PFSK-1 (cell line): ENCODE data around the gene LMOD1.

Experiments used
- FOXP2 ChIP-seq: optimal IDR thresholded peaks from 2 replicates; pipeline ENCODE3; 2011; ENCODE audit warnings: borderline replicate concordance, control low read depth, inconsistent platforms; ENCODE audit not compliant: insufficient read depth; ENCODE audit errors: extremely low read length, extremely low read depth
- POLR2AphosphoS5 ChIP-seq: IDR thresholded peaks from 2 replicates; pipeline ENCODE4 v1.6.1; 2012; ENCODE audit warnings: low read depth, mild to moderate bottlenecking, control low read depth, low read length, moderate library complexity
- SIN3A ChIP-seq: IDR thresholded peaks from 2 replicates; pipeline ENCODE4 v1.6.1; 2012; ENCODE audit warnings: mild to moderate bottlenecking, low read length, moderate library complexity, borderline replicate concordance; ENCODE audit not compliant: insufficient read depth
- TAF1 ChIP-seq: IDR thresholded peaks from 2 replicates; pipeline ENCODE4 v1.6.1; 2012; ENCODE audit warnings: low read length, control low read depth, borderline replicate concordance; ENCODE audit not compliant: insufficient read depth
- TF ChIP-seq, protein P1 (sequence below), 2 experiments: IDR thresholded peaks; 2 replicates each; pipeline versions ENCODE4 v1.6.1 to v1.8.0; 2011 to 2012; ENCODE audit warnings: low read depth in 2 of 2, low read length in 2 of 2, control low read depth in 1 of 2, inconsistent platforms in 1 of 2, mild to moderate bottlenecking in 1 of 2, moderate library complexity in 1 of 2; ENCODE audit not compliant: insufficient read depth in 1 of 2

LMOD1 gene

DNA sequence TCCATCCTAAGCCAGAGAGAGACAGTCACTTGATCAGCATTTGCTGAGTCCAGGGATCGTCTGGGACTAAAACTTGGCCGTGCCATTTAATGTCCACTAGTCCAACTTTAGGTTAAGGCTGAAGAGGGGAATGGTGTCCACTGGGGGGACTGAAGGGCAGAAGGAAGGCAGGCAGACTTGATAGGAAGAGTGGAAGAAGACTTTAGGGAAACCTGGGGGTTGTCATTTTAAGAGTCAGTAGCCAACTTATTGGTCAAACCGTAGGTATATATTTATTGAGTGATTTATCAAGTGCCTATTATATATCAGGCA is 1.3 kb upstream of the LMOD1 start:
- TF ChIP-seq FOXP2 (no peak), SIN3A (no peak), TAF1 (no peak), POLR2AphosphoS5 (no peak)
- TF ChIP-seq, protein P1, sequence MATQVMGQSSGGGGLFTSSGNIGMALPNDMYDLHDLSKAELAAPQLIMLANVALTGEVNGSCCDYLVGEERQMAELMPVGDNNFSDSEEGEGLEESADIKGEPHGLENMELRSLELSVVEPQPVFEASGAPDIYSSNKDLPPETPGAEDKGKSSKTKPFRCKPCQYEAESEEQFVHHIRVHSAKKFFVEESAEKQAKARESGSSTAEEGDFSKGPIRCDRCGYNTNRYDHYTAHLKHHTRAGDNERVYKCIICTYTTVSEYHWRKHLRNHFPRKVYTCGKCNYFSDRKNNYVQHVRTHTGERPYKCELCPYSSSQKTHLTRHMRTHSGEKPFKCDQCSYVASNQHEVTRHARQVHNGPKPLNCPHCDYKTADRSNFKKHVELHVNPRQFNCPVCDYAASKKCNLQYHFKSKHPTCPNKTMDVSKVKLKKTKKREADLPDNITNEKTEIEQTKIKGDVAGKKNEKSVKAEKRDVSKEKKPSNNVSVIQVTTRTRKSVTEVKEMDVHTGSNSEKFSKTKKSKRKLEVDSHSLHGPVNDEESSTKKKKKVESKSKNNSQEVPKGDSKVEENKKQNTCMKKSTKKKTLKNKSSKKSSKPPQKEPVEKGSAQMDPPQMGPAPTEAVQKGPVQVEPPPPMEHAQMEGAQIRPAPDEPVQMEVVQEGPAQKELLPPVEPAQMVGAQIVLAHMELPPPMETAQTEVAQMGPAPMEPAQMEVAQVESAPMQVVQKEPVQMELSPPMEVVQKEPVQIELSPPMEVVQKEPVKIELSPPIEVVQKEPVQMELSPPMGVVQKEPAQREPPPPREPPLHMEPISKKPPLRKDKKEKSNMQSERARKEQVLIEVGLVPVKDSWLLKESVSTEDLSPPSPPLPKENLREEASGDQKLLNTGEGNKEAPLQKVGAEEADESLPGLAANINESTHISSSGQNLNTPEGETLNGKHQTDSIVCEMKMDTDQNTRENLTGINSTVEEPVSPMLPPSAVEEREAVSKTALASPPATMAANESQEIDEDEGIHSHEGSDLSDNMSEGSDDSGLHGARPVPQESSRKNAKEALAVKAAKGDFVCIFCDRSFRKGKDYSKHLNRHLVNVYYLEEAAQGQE (IDR thresholded peaks at IDR 0.05; ENCODE audit: insufficient read depth in 1 of 2, low read depth in 2 of 2, low read length in 2 of 2), result no peak

GRCh38 chr1:201945863-201946223 is 505 bp downstream of the LMOD1 start:
- TF ChIP-seq POLR2AphosphoS5 (no peak), SIN3A (no peak), FOXP2 (no peak), TAF1 (no peak)
- TF ChIP-seq, protein P1 (IDR thresholded peaks at IDR 0.05; ENCODE audit: insufficient read depth in 1 of 2, low read depth in 2 of 2, low read length in 2 of 2), result no peak

GRCh38 chr1:201945157-201945556 is 1.2 kb downstream of the LMOD1 start:
- TF ChIP-seq POLR2AphosphoS5 (no peak), TAF1 (no peak), SIN3A (no peak), FOXP2 (no peak)
- TF ChIP-seq, protein P1 (IDR thresholded peaks at IDR 0.05; ENCODE audit: insufficient read depth in 1 of 2, low read depth in 2 of 2, low read length in 2 of 2), result no peak

- no peak for TF ChIP-seq POLR2AphosphoS5
- TF ChIP-seq, protein P1 (IDR thresholded peaks at IDR 0.05; ENCODE audit: insufficient read depth in 1 of 2, low read depth in 2 of 2, low read length in 2 of 2), result no peak
- TF ChIP-seq TAF1, result no peak
- TF ChIP-seq SIN3A, result no peak
- TF ChIP-seq FOXP2, result no peak
Observed at GRCh38 chr1:201944639-201945038, 1.7 kb downstream of the LMOD1 start.

DNA sequence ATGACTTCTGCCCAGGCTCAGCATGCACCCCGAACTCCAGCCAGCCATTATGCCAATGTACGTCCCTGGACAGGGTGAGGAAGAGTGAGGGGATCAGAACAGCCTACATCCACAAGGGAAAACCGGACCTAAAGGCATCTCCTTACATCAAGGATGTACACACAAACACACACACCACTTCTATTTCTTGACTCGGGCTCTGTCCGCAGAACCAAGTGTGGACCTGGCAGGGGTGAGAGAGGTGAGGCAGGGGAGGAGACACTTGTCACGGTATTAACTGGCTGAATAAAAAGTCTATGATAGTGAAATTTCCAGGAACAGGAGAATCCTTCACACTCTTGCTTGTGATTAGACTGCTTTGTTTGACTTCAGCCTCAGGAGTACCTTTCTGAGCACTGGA is 2.3 kb downstream of the LMOD1 start:
- TF ChIP-seq FOXP2 (no peak), SIN3A (no peak), TAF1 (no peak), POLR2AphosphoS5 (no peak)
- TF ChIP-seq, protein P1 (IDR thresholded peaks at IDR 0.05; ENCODE audit: insufficient read depth in 1 of 2, low read depth in 2 of 2, low read length in 2 of 2), result no peak
